AG10803 (cell line): ENCODE data around the gene MMP27.

Experiments
- DNase-seq: peaks from one replicate; pipeline ENCODE4 v3.0.0; 2010; ENCODE audit warnings: low read depth
- H3K4me3 ChIP-seq: 2 replicates; pipeline ENCODE4 v1.5.1; 2011; ENCODE audit warnings: mild to moderate bottlenecking, low read length, control low read depth
- TF ChIP-seq, protein P1 (sequence below): conservative IDR thresholded peaks from 2 replicates; pipeline ENCODE4 v1.5.1; 2011; ENCODE audit warnings: mild to moderate bottlenecking, low read length, control low read depth, inconsistent platforms

Gene MMP27

GRCh38 chr11:102653744-102654291 lies 51.8 kb downstream of the MMP27 start:
- H3K4me3 ChIP-seq: no peak overlapping the region
- DNase-seq: no peak
- TF ChIP-seq, protein P1, sequence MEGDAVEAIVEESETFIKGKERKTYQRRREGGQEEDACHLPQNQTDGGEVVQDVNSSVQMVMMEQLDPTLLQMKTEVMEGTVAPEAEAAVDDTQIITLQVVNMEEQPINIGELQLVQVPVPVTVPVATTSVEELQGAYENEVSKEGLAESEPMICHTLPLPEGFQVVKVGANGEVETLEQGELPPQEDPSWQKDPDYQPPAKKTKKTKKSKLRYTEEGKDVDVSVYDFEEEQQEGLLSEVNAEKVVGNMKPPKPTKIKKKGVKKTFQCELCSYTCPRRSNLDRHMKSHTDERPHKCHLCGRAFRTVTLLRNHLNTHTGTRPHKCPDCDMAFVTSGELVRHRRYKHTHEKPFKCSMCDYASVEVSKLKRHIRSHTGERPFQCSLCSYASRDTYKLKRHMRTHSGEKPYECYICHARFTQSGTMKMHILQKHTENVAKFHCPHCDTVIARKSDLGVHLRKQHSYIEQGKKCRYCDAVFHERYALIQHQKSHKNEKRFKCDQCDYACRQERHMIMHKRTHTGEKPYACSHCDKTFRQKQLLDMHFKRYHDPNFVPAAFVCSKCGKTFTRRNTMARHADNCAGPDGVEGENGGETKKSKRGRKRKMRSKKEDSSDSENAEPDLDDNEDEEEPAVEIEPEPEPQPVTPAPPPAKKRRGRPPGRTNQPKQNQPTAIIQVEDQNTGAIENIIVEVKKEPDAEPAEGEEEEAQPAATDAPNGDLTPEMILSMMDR: no peak

- DNase-seq: peak; percentile 14
- H3K4me3 ChIP-seq: no peak overlapping the region
- TF ChIP-seq, protein P1: no peak
Observed at GRCh38 chr11:102647430-102647829, 58.1 kb downstream of the MMP27 start.

- TF ChIP-seq, protein P1: no peak
- DNase-seq: no peak
- no peak overlapping the region for H3K4me3 ChIP-seq
Observed at GRCh38 chr11:102643941-102644340, 61.6 kb downstream of the MMP27 start.
